MM.1S (cell line): Measurements from ENCODE around the gene VPS35L.

Experiments used
- EZH2 ChIP-seq: fragments of 300-600 bp; sonication (generic); optimal IDR thresholded peaks from 2 replicates; pipeline ENCODE3; 2017; ENCODE audit warnings: low read depth, mild to moderate bottlenecking, antibody characterized with exemption, low read length, mixed read lengths
- EZH2phosphoT487 ChIP-seq: fragments of 300-600 bp; sonication (generic); IDR thresholded peaks from 2 replicates; pipeline ENCODE4 v1.6.1; 2018; ENCODE audit warnings: antibody characterized with exemption, low read length
- TF ChIP-seq, protein P1 (sequence below): fragments of 300-600 bp; sonication (generic); IDR thresholded peaks from 2 replicates; pipeline ENCODE4 v1.5.1; 2016; ENCODE audit warnings: antibody characterized with exemption, low read length, mixed read lengths

DNA sequence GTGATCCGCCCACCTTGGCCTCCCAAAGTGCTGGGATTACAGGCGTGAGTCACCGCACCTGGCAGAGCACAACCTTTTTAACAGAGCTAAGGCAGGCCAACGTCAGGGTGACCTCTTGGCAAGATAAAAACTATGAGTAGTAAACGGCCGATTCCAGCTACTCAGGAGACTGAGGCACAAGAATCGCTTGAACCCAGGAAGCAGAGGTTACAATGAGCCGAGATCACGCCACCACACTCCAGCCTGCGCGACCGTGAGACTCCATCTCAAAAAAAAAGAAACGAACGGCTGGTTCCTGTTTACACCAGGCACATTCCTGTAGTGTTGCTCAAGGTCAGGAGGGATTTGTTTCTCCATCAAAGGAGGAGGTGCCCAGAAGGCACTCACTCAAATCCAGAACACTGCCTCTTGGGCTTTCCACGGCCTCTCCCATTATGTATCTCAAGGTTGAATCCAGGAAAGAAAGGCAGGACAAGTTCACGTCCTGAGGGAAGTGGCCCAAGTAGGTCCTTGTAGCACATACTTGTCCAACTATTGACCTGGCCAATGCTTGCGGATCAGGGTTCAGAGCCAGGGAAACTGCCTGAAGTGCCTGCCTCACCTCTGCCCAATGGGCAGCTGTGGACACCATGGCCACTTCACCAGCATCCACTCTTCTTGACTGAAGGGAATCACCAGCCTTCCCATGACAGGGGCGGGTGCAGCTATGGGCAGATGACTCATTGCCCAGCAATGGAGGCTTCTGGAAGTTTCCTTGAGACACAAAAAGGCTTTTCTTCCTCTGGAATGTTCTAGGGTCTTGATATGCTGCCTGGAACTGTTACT, 149.0 kb downstream of the VPS35L start:
- TF ChIP-seq EZH2 (no peak), EZH2phosphoT487 (no peak)
- TF ChIP-seq, protein P1, sequence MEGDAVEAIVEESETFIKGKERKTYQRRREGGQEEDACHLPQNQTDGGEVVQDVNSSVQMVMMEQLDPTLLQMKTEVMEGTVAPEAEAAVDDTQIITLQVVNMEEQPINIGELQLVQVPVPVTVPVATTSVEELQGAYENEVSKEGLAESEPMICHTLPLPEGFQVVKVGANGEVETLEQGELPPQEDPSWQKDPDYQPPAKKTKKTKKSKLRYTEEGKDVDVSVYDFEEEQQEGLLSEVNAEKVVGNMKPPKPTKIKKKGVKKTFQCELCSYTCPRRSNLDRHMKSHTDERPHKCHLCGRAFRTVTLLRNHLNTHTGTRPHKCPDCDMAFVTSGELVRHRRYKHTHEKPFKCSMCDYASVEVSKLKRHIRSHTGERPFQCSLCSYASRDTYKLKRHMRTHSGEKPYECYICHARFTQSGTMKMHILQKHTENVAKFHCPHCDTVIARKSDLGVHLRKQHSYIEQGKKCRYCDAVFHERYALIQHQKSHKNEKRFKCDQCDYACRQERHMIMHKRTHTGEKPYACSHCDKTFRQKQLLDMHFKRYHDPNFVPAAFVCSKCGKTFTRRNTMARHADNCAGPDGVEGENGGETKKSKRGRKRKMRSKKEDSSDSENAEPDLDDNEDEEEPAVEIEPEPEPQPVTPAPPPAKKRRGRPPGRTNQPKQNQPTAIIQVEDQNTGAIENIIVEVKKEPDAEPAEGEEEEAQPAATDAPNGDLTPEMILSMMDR: no peak
